Colonic mucosa (tissue), 4 donors: ENCODE results near the gene PRKCA. TPM values are rescaled to one million over a fixed set of nuclear protein-coding genes. Genes with fewer than 3 reads are reported as not detected.

Experiments used
- DNase-seq: peaks from one replicate; pipeline ENCODE4 v3.0.0-alpha.2; 2020
- H3K27ac ChIP-seq: fragments of 200-600 bp; one replicate; pipeline ENCODE4 v1.8.0; 2021
- H3K27me3 ChIP-seq: fragments of 200-600 bp; one replicate; pipeline ENCODE4 v1.8.0; 2021
- H3K36me3 ChIP-seq: fragments of 200-600 bp; one replicate; pipeline ENCODE4 v1.8.0; 2021
- H3K4me1 ChIP-seq: fragments of 200-600 bp; one replicate; pipeline ENCODE4 v1.8.0; 2021; ENCODE audit warnings: mild to moderate bottlenecking
- H3K4me3 ChIP-seq: fragments of 200-600 bp; one replicate; pipeline ENCODE4 v1.8.0; 2021
- H3K9ac ChIP-seq, 2 donors: one replicate each; pipeline ENCODE4 v1.7.0; 2013; ENCODE audit warnings: control low read depth in 2 of 2, low read depth in 2 of 2, low read length in 2 of 2
- H3K9me3 ChIP-seq: fragments of 200-600 bp; one replicate; pipeline ENCODE4 v1.8.0; 2021
- CTCF ChIP-seq: fragments of 200-600 bp; IDR thresholded peaks from one replicate; pipeline ENCODE4 v1.8.0; 2022; ENCODE audit warnings: antibody characterized with exemption, mild to moderate bottlenecking
- intact Hi-C: fragments of 100-400 bp; cut with DNase I; formaldehyde crosslinking; loops from one replicate; pipeline ENCODE4 v1.14.1; 2022
- total RNA-seq, 2 donors: library from RNA; stranded (reverse); fragmentation: NEBNext Ultra II Directional in 1 of 2; extraction: Animal tissue kit (Norgen Biotek cat#: 25700) in 1 of 2; gene quantifications; one replicate each; pipeline ENCODE4 v1.2.1, GENCODE V29; 2021
- donor health status: healthy.
- donor health status: DM: no; HTN: no; CAD: no.
- donor health status: DM: no; HTN: no; CAD: no.

PRKCA gene
- total RNA-seq, 2 donors from 2014 or later = 40.0 to 41.8 TPM

- no peak overlapping the region for H3K9ac ChIP-seq
- intact Hi-C loops = no loop called here
- no peaks in the 10 kb centered on the region for H3K27me3 ChIP-seq
- no peak overlapping the region for H3K27ac ChIP-seq
- no peak for DNase-seq
- no peaks in the 10 kb centered on the region for H3K4me1 ChIP-seq
- H3K4me3 ChIP-seq = no peak overlapping the region
- H3K36me3 ChIP-seq = no peaks in the 10 kb centered on the region
- no peaks in the 10 kb centered on the region for H3K9me3 ChIP-seq
- no peak for TF ChIP-seq CTCF
Measured at GRCh38 chr17:66364508-66364907, 62.1 kb downstream of the PRKCA start.

GRCh38 chr17:66364990-66365490, 62.6 kb downstream of the PRKCA start:
- intact Hi-C loops = no loop called here
- Histone ChIP-seq H3K4me3 (no peak overlapping the region), H3K27me3 (no peaks in the 10 kb centered on the region), H3K36me3 (no peaks in the 10 kb centered on the region), H3K27ac (no peak overlapping the region), H3K9ac (no peak overlapping the region), H3K4me1 (no peaks in the 10 kb centered on the region), H3K9me3 (no peaks in the 10 kb centered on the region)
- no peak for DNase-seq
- TF ChIP-seq CTCF = no peak

- DNase-seq = no peak
- Histone ChIP-seq H3K27me3 (no peaks in the 10 kb centered on the region), H3K4me1 (no peaks in the 10 kb centered on the region), H3K9ac (no peak overlapping the region), H3K27ac (no peak overlapping the region), H3K9me3 (no peaks in the 10 kb centered on the region), H3K36me3 (no peaks in the 10 kb centered on the region), H3K4me3 (no peak overlapping the region)
- intact Hi-C loops = no loop called here
- no peak for TF ChIP-seq CTCF
Measured at GRCh38 chr17:66365903-66366302, 63.5 kb downstream of the PRKCA start.

GRCh38 chr17:66367107-66367506, 64.7 kb downstream of the PRKCA start:
- Histone ChIP-seq H3K9ac (no peak overlapping the region), H3K27me3 (no peaks in the 10 kb centered on the region), H3K4me3 (no peak overlapping the region), H3K36me3 (no peaks in the 10 kb centered on the region), H3K27ac (no peak overlapping the region), H3K9me3 (no peaks in the 10 kb centered on the region), H3K4me1 (no peaks in the 10 kb centered on the region)
- no peak for TF ChIP-seq CTCF
- no peak for DNase-seq
- intact Hi-C loops = no loop called here

- no peak for TF ChIP-seq CTCF
Measured at GRCh38 chr17:66369830-66370229, 67.4 kb downstream of the PRKCA start.

More at GRCh38 chr17:66369830-66370229, 67.4 kb downstream of the PRKCA start:
- no peak for DNase-seq
- Histone ChIP-seq H3K4me3 (no peak overlapping the region), H3K9me3 (no peaks in the 10 kb centered on the region), H3K27ac (no peak overlapping the region), H3K36me3 (no peaks in the 10 kb centered on the region), H3K9ac (no peak overlapping the region), H3K27me3 (no peaks in the 10 kb centered on the region), H3K4me1 (no peaks in the 10 kb centered on the region)
- intact Hi-C loops = no loop called here
